ENCODE results near the gene OBI1.
A peak's percentile ranks its signal among the peaks of the same experiment; 100 is the strongest.
"Not testable (repeated sequence)": the region's sequence is repeated elsewhere in the genome, so short reads cannot be mapped to it uniquely, and the experiment has no call there.

The OBI1 gene

DNA sequence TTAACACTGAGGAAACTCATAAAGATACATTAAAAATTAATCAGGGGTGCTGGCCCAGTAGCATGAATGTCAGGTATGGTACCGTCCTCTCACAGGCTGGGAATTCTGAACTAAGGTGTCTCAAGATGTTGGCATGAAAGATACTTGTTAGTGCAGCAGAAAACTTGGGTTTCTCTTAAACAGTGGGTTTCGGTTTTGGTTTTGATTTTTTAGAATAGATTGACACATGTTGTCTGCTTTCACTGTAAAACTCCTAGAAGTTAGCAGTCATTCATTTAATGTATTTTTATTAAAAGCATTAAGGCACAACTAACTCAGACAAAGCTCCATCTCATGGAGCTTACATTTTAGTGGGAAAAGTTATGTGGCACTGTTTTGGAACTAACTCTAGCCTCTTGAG, 3.5 kb upstream of the OBI1 start:
- peak; percentile 66 for FAIRE-seq

DNA sequence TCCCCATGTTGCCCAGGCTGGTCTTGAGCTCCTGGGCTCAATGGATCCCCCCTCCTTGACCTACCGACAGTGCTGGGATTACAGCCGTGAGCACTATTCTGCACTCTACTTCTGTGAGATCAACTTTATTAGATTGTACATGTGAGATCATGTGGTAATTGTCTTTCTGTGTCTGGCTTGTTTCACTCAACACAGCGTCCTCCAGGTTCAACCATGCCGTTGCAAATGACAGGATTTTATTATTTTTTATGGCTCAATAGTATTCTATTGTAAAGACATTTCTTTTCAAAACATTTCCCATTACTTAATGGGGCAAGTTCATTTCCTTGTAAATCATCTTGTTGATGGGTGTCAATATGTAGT, 1.5 kb upstream of the OBI1 start:
- no peak for TF ChIP-seq POLR2AphosphoS5 (IDR thresholded peaks at IDR 0.05; ENCODE audit: low read depth, low read length)
- no peak for TF ChIP-seq POLR2A (IDR thresholded peaks at IDR 0.05; ENCODE audit: low read depth, low read length)
- TF ChIP-seq TAF1 (IDR thresholded peaks at IDR 0.05; ENCODE audit: borderline replicate concordance, low read depth, low read length): no peak
- DNase-seq (ENCODE audit: insufficient read length) (no peak), FAIRE-seq (peak; percentile 9)

More for the DNA sequence above, 3.5 kb upstream of the OBI1 start:
- TF ChIP-seq POLR2AphosphoS5 (IDR thresholded peaks at IDR 0.05; ENCODE audit: low read depth, low read length) (no peak), TAF1 (IDR thresholded peaks at IDR 0.05; ENCODE audit: borderline replicate concordance, low read depth, low read length) (no peak), POLR2A (IDR thresholded peaks at IDR 0.05; ENCODE audit: low read depth, low read length) (no peak)
- no peak for DNase-seq (ENCODE audit: insufficient read length)

DNA sequence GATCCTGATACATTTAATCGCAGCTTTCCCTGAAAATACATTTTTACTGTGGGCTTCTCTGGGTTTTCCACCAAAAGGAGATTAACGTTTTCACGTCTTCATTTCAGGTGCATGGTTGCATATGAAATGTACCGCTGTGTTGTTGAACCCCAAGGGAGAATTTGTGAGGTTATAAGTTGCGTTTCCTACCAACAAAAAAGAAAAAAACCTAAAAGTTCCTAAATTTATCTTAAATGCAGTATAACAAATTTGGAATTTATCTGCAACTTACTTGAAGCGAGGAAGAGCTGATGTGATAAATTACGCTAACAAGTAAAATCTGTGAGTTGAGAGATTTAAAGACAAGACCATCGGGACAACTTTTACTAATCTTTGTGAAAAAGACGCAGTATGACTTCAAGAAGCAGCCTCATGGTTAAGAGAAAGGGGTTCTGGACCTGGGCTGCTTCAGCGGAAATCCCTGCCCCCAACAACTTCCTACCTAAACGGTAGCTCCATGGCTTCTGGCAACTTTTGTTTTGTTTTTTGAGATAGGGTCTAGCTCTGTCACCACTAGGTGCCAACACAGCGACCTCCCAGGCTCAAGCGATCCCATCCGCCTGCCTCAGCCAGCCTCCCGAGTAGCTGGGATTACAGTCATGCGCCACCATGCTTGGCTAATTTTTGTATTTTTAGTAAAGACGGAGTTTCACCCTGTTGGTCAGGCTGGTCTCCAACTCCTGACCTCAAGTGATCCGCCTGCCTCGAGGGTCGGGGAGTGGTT, 958 bp upstream of the OBI1 start:
- no peak for TF ChIP-seq TAF1 (IDR thresholded peaks at IDR 0.05; ENCODE audit: borderline replicate concordance, low read depth, low read length)
- TF ChIP-seq POLR2A (IDR thresholded peaks at IDR 0.05; ENCODE audit: low read depth, low read length): no peak
- no peak for TF ChIP-seq POLR2AphosphoS5 (IDR thresholded peaks at IDR 0.05; ENCODE audit: low read depth, low read length)
- FAIRE-seq: no peak
- no peak for DNase-seq (ENCODE audit: insufficient read length)

DNA sequence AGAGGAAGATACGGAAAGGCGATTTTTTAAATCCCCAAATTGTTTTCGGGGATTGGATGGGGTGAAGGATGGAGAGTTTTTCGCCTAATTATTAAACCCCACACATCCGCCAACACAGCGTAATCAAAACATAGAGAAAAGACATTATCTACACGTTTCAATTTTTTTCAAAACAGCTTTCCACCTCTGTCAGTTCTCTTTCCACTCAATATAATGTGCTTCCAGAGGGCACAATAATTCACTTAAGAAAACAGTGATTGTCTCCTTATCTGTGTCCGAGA, 435 bp upstream of the OBI1 start:
- no peak for TF ChIP-seq POLR2A (IDR thresholded peaks at IDR 0.05; ENCODE audit: low read depth, low read length)
- no peak for TF ChIP-seq TAF1 (IDR thresholded peaks at IDR 0.05; ENCODE audit: borderline replicate concordance, low read depth, low read length)
- no peak for DNase-seq (ENCODE audit: insufficient read length)
- FAIRE-seq: peak; percentile 5

DNA sequence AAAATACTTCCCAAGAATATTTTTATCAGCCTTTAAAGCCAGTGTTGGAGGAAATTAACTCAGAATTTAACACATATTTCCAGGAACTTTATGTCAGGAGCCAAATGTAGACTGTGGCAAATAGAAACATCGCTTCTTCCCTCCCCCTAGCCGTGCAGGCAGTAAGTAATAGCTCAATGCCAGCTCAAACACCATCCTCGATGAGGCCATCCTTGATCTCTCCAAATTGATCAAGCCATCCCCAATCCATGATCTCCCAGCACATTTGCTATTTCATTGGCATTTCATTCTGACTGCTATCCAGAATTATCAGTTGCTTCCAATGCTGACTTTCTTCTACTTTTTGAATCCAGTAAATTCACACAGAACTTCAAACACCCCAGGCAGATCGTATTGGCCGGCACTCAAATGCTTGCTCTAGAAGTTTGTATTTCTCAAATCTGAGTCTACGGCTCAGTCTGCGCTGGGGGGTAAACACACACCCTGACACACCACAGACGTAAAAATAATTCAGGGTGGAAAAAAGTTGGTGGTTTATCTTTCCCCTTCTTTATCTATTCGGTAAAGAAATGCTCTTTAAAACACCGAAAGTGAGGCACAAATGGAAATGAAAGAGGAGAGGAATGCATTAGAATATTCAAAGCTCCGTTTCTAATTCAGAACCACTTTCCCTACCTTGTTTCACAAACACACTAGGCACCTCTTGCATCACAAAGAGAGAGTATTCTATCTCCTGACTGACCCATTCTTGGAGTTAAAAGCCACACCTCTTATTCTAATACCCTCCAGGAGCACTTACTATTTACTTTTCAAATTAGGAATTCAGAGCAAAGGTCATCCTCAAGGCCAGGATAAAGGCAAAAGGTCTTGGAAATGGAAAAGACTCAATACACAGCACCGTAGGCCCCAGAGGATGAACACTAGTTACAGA, 991 bp downstream of the OBI1 start:
- DNase-seq (ENCODE audit: insufficient read length): no peak
- peak; percentile 38 for FAIRE-seq
- TF ChIP-seq TAF1 (IDR thresholded peaks at IDR 0.05; ENCODE audit: borderline replicate concordance, low read depth, low read length) (no peak), POLR2A (IDR thresholded peaks at IDR 0.05; ENCODE audit: low read depth, low read length) (no peak), POLR2AphosphoS5 (IDR thresholded peaks at IDR 0.05; ENCODE audit: low read depth, low read length) (no peak)

DNA sequence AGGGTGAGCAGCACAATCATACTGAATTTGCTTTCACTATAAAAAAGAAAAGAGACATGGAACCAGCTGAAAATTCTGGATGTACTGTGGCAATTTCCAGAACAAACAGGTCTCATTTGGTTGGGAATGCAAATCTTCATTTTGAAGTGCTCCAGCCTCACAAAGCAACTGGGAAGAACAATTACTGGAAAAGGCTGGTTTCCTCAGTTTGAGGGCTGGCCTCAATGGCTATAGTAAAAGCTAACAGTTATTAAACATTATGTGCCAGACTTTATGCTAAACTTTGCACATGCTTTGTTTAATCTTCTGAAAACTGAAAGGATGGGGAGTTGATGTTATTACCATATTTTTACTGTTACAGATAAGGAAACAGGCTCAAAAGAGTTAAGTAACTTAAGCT, 3.0 kb downstream of the OBI1 start:
- no peak for FAIRE-seq
- TF ChIP-seq POLR2A (IDR thresholded peaks at IDR 0.05; ENCODE audit: low read depth, low read length) (no peak), TAF1 (IDR thresholded peaks at IDR 0.05; ENCODE audit: borderline replicate concordance, low read depth, low read length) (no peak), POLR2AphosphoS5 (IDR thresholded peaks at IDR 0.05; ENCODE audit: low read depth, low read length) (no peak)

DNA sequence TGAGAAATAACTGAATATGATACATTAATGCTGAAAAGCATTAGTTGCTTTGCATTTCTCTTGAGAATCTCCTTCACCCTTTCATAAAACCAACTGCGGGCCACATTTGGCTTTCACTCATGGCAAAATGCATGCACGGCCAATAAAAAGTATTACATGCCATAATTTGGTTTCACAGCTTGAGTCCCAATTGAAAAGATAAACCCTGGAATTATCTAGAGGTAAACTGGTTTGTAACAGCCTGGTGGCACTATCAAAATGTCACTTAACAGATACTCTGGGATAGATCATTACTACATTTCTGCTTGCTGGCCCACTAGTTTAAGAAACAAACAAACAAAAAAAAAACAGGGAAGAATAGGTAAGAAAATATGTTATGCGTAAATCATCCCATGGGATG, 3.9 kb downstream of the OBI1 start:
- no peak for FAIRE-seq

More for the DNA sequence above, 3.0 kb downstream of the OBI1 start:
- no peak for DNase-seq (ENCODE audit: insufficient read length)

DNA sequence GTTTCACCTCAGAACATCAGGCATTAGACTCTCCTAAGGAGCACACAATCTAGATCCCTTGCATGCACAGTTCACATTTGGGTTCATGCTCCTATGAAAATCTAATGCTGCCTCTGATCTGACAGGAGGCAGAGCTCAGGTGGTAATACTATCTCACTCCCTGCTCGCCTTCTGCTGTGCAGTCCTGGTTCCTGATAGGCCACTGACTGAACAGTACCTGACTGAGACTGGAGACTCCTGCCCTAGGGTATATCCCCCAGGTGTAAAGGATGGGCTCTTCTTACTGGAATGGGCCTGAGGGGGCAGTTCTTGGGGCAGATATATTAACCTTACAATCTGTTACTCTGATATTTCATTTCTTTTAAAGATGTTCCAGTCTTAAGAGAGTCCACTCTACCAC, 6.3 kb downstream of the OBI1 start:
- TF ChIP-seq POLR2A (IDR thresholded peaks at IDR 0.05; ENCODE audit: low read depth, low read length) (no peak), POLR2AphosphoS5 (IDR thresholded peaks at IDR 0.05; ENCODE audit: low read depth, low read length) (no peak)

More for the DNA sequence above, 3.9 kb downstream of the OBI1 start:
- no peak for DNase-seq (ENCODE audit: insufficient read length)
- TF ChIP-seq POLR2A (IDR thresholded peaks at IDR 0.05; ENCODE audit: low read depth, low read length) (no peak), TAF1 (IDR thresholded peaks at IDR 0.05; ENCODE audit: borderline replicate concordance, low read depth, low read length) (no peak), POLR2AphosphoS5 (IDR thresholded peaks at IDR 0.05; ENCODE audit: low read depth, low read length) (no peak)

DNA sequence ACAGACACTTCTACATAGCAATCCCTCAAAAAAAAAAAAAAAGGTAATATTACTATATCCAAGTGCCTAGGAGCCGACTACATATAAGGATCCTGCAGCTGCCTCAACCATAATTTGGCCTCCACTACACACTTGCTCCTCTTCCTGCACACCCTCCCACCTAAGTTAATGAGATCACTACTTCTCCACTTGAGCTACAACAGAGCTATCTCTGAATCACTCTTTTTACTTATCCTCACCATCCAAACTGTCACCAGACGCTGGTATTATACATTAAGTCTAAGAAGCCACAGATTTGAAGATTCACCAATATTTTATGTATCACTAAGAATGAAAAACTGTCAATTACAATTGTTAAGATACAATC, 8.3 kb downstream of the OBI1 start:
- DNase-seq (ENCODE audit: insufficient read length) (no peak), FAIRE-seq (no peak)
- no peak for TF ChIP-seq TAF1 (IDR thresholded peaks at IDR 0.05; ENCODE audit: borderline replicate concordance, low read depth, low read length)
- TF ChIP-seq POLR2AphosphoS5 (IDR thresholded peaks at IDR 0.05; ENCODE audit: low read depth, low read length): no peak
- no peak for TF ChIP-seq POLR2A (IDR thresholded peaks at IDR 0.05; ENCODE audit: low read depth, low read length)

More for the DNA sequence above, 6.3 kb downstream of the OBI1 start:
- FAIRE-seq (no peak), DNase-seq (ENCODE audit: insufficient read length) (no peak)

DNA sequence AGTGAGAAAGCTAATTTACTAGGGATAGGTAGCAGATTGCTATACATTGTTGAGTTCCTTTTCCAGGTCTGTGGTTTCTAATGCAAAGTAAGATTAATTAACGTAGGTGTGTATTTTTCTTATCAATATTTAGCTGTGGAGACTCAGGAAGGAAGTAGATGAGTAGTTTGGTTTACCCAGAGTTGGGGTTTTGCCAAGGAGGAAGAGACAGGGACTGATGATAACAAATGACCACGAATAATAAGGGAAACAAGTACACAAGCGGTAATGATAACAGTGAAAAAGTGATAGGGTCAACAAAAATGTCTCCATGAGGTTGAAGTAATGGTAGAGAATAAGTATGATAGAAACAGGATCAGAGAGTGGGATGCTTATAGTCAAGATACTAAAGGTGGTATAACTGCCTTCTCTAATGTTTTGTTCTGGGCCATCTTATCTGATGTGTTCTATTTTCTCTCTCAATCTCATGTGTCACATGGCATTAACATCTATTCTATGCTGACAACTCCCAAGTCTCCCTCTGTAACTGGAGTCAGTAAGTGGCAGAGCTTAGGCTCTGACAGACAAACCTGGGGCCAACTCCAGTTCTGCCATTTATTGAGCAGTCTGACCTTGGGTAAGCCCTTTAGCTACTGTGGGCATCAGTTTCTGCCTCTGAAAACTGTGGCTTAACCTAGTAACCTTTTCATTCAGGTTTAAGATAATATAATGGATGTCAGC, 8.8 kb downstream of the OBI1 start:
- TF ChIP-seq POLR2A (IDR thresholded peaks at IDR 0.05; ENCODE audit: low read depth, low read length) (no peak), POLR2AphosphoS5 (IDR thresholded peaks at IDR 0.05; ENCODE audit: low read depth, low read length) (no peak), TAF1 (IDR thresholded peaks at IDR 0.05; ENCODE audit: borderline replicate concordance, low read depth, low read length) (no peak)
- FAIRE-seq (no peak), DNase-seq (ENCODE audit: insufficient read length) (no peak)

DNA sequence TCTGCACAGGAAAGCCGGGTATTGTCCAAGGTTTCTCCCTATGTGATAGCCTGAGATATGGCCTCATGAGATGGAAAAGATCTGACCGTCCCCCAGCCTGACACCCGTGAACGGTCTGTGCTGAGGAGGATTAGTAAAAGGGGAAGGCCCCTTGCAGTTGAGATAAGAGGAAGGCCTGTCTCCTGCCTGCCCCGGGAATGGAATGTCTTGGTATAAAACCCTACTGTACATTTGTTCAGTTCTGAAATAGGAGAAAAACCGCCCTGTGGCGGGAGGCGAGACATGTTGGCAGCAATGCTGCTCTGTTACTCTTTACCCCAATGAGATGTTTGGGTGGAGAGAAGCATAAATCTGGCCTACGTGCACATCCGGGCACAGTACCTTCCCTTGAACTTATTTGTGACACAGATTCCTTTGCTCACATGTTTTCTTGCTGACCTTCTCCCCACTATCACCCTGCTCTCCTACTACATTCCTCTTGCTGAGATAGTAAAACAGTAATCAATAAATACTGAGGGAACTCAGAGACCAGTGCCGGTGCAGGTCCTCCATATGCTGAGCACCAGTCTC, 11.8 kb downstream of the OBI1 start:
- DNase-seq (ENCODE audit: insufficient read length); FAIRE-seq: not testable (repeated sequence)

All from GM12892 (cell line).